ENCODE data around the gene MAPK12. TPM values are rescaled to one million over a fixed set of nuclear protein-coding genes. Genes with fewer than 3 reads are reported as not detected.

MAPK12 gene
- total and polyA plus RNA-seq, 2 donors (not counting 3 experiments of a cell fraction or from before 2014, with no cell fraction given): 72.3 to 86.8 TPM

- no TSS peak for BruUV-seq (replicated peaks)
- Histone ChIP-seq H3K79me2 (ENCODE audit: control insufficient read depth, insufficient read depth, low read length) (no peaks in the 10 kb centered on the region), H3K4me3 (replicated peaks in 1 of 3; ENCODE audit: insufficient read depth in 1 of 3, low read depth in 1 of 3, low read length in 3 of 3) (no peak overlapping the region), H4K20me1 (replicated peaks; ENCODE audit: control insufficient read depth, extremely low read depth, insufficient read depth, low read length) (no peaks in the 10 kb centered on the region), H3K9ac (replicated peaks; ENCODE audit: extremely low read depth, insufficient read depth, low read length) (no peak overlapping the region), H3K27ac (ENCODE audit: insufficient read depth, low read depth, low read length) (no peak overlapping the region), H3K9me1 (replicated peaks; ENCODE audit: control insufficient read depth, extremely low read depth, insufficient read depth, low read length) (no peaks in the 10 kb centered on the region), H2AFZ (ENCODE audit: low read depth, low read length) (no peak overlapping the region), H3K27me3 (ENCODE audit: control insufficient read depth in 2 of 2, insufficient read depth in 2 of 2, low read length in 2 of 2) (no peaks in the 10 kb centered on the region), H3K36me3 (ENCODE audit: control insufficient read depth in 2 of 2, extremely low read depth in 1 of 2, insufficient read depth in 2 of 2, low read length in 2 of 2) (peaks cover 18 to 66% of the 10 kb centered on the region in 2 experiments), H3K4me1 (ENCODE audit: control insufficient read depth, extremely low read depth, insufficient read depth, low read length) (no peaks in the 10 kb centered on the region), H3K4me2 (ENCODE audit: insufficient read depth, low read length) (no peak overlapping the region), H3K9me3 (replicated peaks; ENCODE audit: control insufficient read depth, insufficient read depth, low read length) (no peaks in the 10 kb centered on the region)
- FAIRE-seq (no peak), DNase-seq (ENCODE audit: low read depth, low spot score) (no peak)
- ChIA-PET CTCF (interaction anchor here (0.7 to 1.7 kb wide), 5 partner anchors 13 to 291 kb away, joined by 3 to 6 read pairs (median 3); no protein-coding TSS in a partner anchor), POLR2A (no interaction called here)
- TF ChIP-seq CTCF (IDR thresholded peaks at IDR 0.05; ENCODE audit: extremely low read depth in 1 of 2, insufficient read depth in 1 of 2, low read depth in 1 of 2, low read length in 2 of 2) (peak; percentile 4 to 13), POLR2AphosphoS5 (IDR thresholded peaks at IDR 0.05; ENCODE audit: insufficient read depth, low read depth, low read length) (no peak)
- dilution Hi-C loops (cut with MboI; ENCODE audit: extremely low pct_ligation_motif_present, low sequenced_read_pairs): no loop called here
- intact Hi-C loops (cut with micrococcal nuclease): no loop called here
Observed at GRCh38 chr22:50221410-50222300, 39.8 kb downstream of the MAPK12 start.

Data from endothelial cell of umbilical vein (primary cell).